GM19240 (cell line): ENCODE data around the gene TBX19.

Experiments used
- DNase-seq: peaks from one replicate; pipeline ENCODE4 v3.0.0; 2011; ENCODE audit warnings: low spot score; ENCODE audit not compliant: insufficient read length

TBX19 gene

GRCh38 chr1:168320149-168320548 is 39.5 kb downstream of the TBX19 start:
- DNase-seq: no peak

GRCh38 chr1:168320800-168321450 is 40.2 kb downstream of the TBX19 start:
- DNase-seq: no peak

- no peak for DNase-seq
Observed at GRCh38 chr1:168321945-168322344, 41.3 kb downstream of the TBX19 start.

GRCh38 chr1:168324745-168325425 is 44.2 kb downstream of the TBX19 start:
- DNase-seq: no peak

GRCh38 chr1:168328731-168329364 is 48.2 kb downstream of the TBX19 start:
- DNase-seq: no peak

DNA sequence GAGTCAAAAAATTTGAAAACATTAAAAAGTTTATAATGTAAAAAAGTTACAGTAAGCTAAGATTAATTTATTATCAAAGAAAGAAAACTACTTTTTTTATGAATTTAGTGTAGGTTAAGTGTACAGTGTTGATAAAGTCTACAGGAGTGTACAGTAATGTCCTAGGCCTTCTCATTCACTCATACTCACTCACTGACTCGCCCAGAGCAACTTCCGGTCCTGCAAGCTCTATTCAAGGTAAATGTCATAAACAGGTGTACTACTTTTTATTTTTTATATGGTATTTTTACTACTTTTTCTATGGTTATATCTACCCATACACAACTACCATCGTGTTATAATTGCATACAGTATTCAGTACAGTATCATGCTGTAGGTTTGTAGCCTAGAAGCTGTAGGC is 49.6 kb downstream of the TBX19 start:
- no peak for DNase-seq

GRCh38 chr1:168331569-168331968 is 50.9 kb downstream of the TBX19 start:
- no peak for DNase-seq

DNA sequence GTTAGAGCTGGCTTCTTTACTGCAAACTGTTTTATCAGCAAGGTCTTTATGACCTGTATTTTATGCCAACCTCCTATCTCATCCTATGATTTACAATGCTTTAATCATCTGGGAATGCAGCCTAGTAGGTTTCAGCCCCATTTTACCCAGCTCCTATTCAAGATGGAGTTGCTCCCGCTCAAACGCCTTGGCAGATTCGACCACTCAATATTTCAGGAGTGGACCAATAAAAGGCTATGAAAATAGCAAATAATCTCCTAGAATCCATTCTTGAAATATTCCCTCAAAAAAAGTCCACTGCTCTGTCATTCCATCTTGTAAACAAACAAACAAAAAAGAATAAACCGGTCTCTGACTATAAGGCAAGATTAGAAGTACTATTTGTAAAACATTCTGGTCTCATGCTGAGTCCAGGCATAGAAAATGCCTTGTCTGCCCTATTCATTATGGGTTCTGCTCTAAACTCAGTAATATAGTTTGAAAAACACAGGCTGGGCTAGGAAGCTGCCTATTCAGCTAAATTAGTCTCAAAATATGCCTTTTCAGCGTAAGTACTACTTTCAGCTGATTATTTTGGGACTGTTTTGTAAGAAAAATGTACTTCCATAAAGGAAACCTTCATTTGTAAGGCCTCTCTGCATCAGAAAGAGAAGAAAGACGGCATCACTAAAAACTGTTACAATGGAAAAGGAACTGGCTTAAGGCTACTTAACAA is 53.0 kb downstream of the TBX19 start:
- no peak for DNase-seq

- DNase-seq: no peak
Observed at GRCh38 chr1:168335500-168335899, 54.8 kb downstream of the TBX19 start.

DNA sequence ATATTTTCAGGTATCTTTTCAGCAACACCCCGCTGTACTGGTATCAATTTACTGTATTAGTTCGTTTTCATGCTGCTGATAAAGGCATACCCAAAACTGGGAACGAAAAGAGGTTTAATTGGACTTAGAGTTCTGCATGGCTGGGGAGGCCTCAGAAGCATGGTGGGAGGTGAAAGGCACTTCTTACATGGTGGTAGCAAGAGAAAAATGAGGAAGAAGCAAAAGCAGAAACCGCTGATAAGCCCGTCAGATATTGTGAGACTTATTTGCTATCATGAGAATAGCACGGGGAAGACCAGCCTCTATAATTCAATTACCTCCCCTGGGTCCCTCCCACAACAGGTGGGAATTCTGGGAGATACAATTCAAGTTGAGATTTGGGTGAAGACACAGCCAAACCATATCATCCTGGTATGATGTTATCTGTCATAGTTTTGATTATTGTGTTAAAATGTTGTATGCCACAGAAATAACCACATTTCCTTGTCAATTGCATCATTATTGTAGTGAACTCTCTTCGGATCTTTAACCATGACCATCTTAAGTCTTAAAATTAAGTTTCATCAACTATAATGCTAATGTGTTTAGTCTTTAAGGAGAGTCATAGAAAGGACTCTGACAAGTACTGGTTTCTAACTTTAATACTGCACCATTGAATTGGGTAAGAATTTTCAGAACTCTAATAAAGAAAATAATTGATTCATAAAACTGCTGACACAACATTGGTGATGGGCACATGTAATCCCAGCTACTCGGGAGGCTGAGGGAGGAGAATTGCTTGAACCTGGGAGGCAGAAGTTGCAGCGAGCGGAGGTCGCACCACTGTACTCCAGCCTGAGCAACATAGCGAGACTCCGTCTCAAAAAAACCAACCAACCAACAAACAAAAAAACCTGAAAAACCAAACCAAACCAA is 58.2 kb downstream of the TBX19 start:
- DNase-seq: no peak

DNA sequence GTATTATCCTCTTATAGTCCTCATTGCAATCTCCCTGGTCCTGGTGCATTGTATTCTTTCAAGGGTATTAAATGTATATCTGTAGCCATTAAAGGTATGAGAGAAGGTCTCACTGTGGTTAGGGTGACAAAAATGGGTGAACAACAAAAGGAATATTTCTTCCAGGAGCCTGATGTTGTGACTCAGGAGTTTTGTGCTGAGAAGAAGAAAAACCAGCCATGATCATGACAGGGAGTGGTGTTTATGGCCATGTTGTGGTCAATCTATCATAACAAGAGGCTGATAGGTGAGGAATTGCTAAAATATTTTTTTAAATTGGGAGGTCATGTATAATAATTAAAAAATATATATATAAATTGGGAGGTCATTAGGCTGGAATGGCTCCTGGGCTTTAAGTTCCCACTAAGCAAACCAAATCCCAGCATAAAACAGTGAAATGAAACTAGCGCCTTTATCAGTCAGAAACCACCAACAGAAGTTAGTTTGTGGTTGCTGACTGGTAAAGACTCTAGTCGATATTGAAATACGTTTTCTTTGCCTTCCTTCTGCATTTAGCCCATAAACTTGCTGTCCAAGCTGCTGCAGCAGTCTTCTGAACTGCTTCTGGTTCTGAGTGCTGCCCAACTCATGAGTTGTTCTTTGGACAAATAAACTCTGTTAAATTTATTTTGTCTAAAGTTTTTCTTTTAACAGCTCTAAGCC is 60.3 kb downstream of the TBX19 start:
- no peak for DNase-seq

DNA sequence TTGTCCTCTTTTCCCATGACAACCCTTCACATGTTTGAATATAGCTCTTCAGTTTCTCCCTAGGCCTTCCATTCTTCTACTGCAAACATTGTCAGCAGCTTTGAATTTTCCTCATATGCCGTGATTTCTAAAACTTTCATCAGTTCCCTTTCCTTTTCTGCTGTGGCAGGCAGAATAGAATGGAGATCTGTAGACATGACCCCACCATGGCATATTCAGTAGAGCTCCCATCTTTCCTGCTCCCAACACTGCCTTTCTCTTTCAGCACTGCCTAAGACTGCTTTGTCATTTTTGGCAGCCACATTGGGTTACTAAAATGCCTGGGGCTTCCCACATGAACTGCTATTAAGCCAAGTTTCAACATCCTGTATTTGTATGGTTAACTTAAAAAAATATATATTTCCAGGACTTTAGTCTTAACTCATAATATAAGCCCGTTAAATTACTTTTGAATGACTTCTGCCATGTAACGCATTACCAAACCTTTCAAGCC is 60.9 kb downstream of the TBX19 start:
- no peak for DNase-seq

- no peak for DNase-seq
Observed at GRCh38 chr1:168342572-168343280, 62.0 kb downstream of the TBX19 start.

- DNase-seq: no peak
Observed at GRCh38 chr1:168343566-168343965, 62.9 kb downstream of the TBX19 start.

GRCh38 chr1:168344517-168344916 is 63.8 kb downstream of the TBX19 start:
- no peak for DNase-seq

- no peak for DNase-seq
Observed at GRCh38 chr1:168345939-168346338, 65.3 kb downstream of the TBX19 start.

GRCh38 chr1:168347630-168348029 is 67.0 kb downstream of the TBX19 start:
- no peak for DNase-seq

DNA sequence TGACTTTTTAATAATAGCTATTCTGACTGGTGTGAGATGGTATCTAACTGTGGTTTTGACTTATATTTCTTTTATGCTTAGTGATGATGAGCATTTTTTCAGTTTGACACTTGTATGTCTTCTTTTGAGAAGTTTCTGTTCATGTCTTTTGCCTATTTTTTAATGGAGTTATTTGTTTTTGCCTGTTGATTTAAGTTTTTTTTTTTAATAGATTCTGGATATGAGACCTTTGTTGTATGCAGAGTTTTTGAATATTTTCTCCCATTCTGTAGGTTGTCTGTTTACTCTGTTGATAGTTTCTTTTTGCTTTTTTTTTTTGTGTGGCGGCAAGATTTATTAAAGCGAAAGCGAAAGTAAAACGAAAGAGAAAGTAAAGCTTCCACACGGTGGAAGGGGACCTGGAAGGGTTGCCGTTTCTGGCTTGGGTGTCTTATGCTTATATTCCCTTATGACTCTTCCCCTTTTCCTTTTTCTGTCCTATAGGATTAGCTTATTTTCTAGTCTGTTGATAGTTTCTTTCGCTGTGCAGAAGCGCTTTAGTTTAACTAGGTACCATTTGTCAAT is 67.6 kb downstream of the TBX19 start:
- no peak for DNase-seq
